CD14-positive monocyte (primary cell): Measurements from ENCODE around the gene PAAF1. TPM values are rescaled to one million over a fixed set of nuclear protein-coding genes. Genes with fewer than 3 reads are reported as not detected.
A peak's percentile ranks its signal among the peaks of the same experiment; 100 is the strongest.

Experiments
- DNase-seq, 3 donors: peaks; one replicate each; pipeline ENCODE4 v3.0.0-alpha.2; 2011 to 2022
- H2AFZ ChIP-seq: 2 replicates; pipeline ENCODE4 v1.6.0; 2012; ENCODE audit warnings: mild to moderate bottlenecking, low read depth, low read length, inconsistent platforms; ENCODE audit not compliant: insufficient read depth, poor library complexity, severe bottlenecking
- H3K27ac ChIP-seq, 2 donors: 1 replicate in 1 of 2; 2 replicates in 1 of 2; pipeline ENCODE4 v1.5.1; 2012 to 2013; ENCODE audit warnings: low read length in 2 of 2, control low read depth in 1 of 2, inconsistent platforms in 1 of 2, low read depth in 1 of 2, mild to moderate bottlenecking in 1 of 2
- H3K27me3 ChIP-seq, 2 donors: one replicate each; pipeline versions ENCODE4 v1.6.0 to v1.6.1; 2011 to 2013; ENCODE audit warnings: low read length in 2 of 2; ENCODE audit not compliant: control insufficient read depth in 2 of 2, insufficient read depth in 2 of 2
- H3K36me3 ChIP-seq, 2 donors: replicated peaks in 1 of 2; 1 replicate in 1 of 2; 2 replicates in 1 of 2; pipeline versions ENCODE4 v1.5.1 to v1.6.1; 2012 to 2013; ENCODE audit warnings: low read length in 2 of 2, control low read depth in 1 of 2, inconsistent platforms in 1 of 2, mild to moderate bottlenecking in 1 of 2; ENCODE audit not compliant: insufficient read depth in 2 of 2, control insufficient read depth in 1 of 2
- H3K4me1 ChIP-seq, 2 donors: 1 replicate in 1 of 2; 2 replicates in 1 of 2; pipeline versions ENCODE4 v1.5.1 to v1.6.1; 2012 to 2013; ENCODE audit warnings: low read length in 2 of 2, control low read depth in 1 of 2, inconsistent platforms in 1 of 2, mild to moderate bottlenecking in 1 of 2, moderate library complexity in 1 of 2; ENCODE audit not compliant: insufficient read depth in 2 of 2, control insufficient read depth in 1 of 2
- H3K4me2 ChIP-seq: replicated peaks from 2 replicates; pipeline ENCODE3; 2012; ENCODE audit warnings: low read length, moderate library complexity, mild to moderate bottlenecking; ENCODE audit not compliant: poor library complexity, severe bottlenecking; ENCODE audit errors: extremely low read depth
- H3K4me3 ChIP-seq, 3 experiments: fragments of 200-600 bp in 1 of 3; sonication (generic) in 1 of 3; replicated peaks in 1 of 3; 1 replicate in 2 of 3; 2 replicates in 1 of 3; pipeline ENCODE4 v1.5.1; 2011 to 2013; ENCODE audit warnings: low read length in 3 of 3, mild to moderate bottlenecking in 3 of 3, control low read depth in 2 of 3, low read depth in 2 of 3, inconsistent platforms in 1 of 3, moderate library complexity in 1 of 3
- H3K79me2 ChIP-seq: 2 replicates; pipeline ENCODE4 v1.6.0; 2012; ENCODE audit warnings: mild to moderate bottlenecking, control low read depth, inconsistent platforms, low read length, moderate library complexity; ENCODE audit not compliant: insufficient read depth
- H3K9ac ChIP-seq: 2 replicates; pipeline ENCODE4 v1.6.0; 2017; ENCODE audit warnings: low read length, mild to moderate bottlenecking; ENCODE audit not compliant: insufficient read depth, poor library complexity, severe bottlenecking
- H3K9me3 ChIP-seq, 2 donors: replicated peaks in 1 of 2; 1 replicate in 1 of 2; 2 replicates in 1 of 2; pipeline versions ENCODE4 v1.5.1 to v1.6.1; 2012 to 2013; ENCODE audit warnings: low read length in 2 of 2, control low read depth in 1 of 2; ENCODE audit not compliant: control insufficient read depth in 1 of 2, insufficient read depth in 1 of 2
- H4K20me1 ChIP-seq: 2 replicates; pipeline ENCODE4 v1.6.0; 2012; ENCODE audit warnings: mild to moderate bottlenecking, low read length, control low read depth, moderate library complexity; ENCODE audit not compliant: insufficient read depth
- H3K27ac Mint-ChIP-seq, 7 donors: one replicate each; pipeline ENCODE4 v1.8.0; 2020; ENCODE audit warnings: mild to moderate bottlenecking in 7 of 7, mixed read lengths in 7 of 7, moderate library complexity in 6 of 7, inconsistent platforms in 2 of 7
- H3K27me3 Mint-ChIP-seq, 3 donors: one replicate each; pipeline ENCODE4 v1.8.0; 2021 to 2022; ENCODE audit warnings: low read depth in 3 of 3, mild to moderate bottlenecking in 3 of 3, mixed read lengths in 3 of 3, moderate library complexity in 3 of 3, inconsistent platforms in 1 of 3
- H3K36me3 Mint-ChIP-seq, 2 donors: one replicate each; pipeline ENCODE4 v1.8.0; 2020; ENCODE audit warnings: mixed read lengths in 2 of 2, inconsistent platforms in 1 of 2, mild to moderate bottlenecking in 1 of 2
- H3K4me1 Mint-ChIP-seq: one replicate; pipeline ENCODE4 v1.8.0; 2020; ENCODE audit warnings: mild to moderate bottlenecking, mixed read lengths
- H3K4me3 Mint-ChIP-seq, 2 donors: one replicate each; pipeline ENCODE4 v1.8.0; 2020; ENCODE audit warnings: mild to moderate bottlenecking in 2 of 2, mixed read lengths in 2 of 2, moderate library complexity in 1 of 2
- H3K9me3 Mint-ChIP-seq, 7 donors: one replicate each; pipeline ENCODE4 v1.8.0; 2020 to 2022; ENCODE audit warnings: mixed read lengths in 7 of 7, mild to moderate bottlenecking in 6 of 7, moderate library complexity in 6 of 7, inconsistent platforms in 2 of 7
- CTCF ChIP-seq: fragments of 200-600 bp; IDR thresholded peaks from one replicate; pipeline ENCODE4 v1.8.0; 2022; ENCODE audit warnings: antibody characterized with exemption, mild to moderate bottlenecking
- WGBS: methylation state at CpG from one replicate; pipeline ENCODE4 v1.1.5; 2013; ENCODE audit warnings: missing lambda C conversion rate; ENCODE audit not compliant: insufficient coverage; 5-methylcytosine and 5-hydroxymethylcytosine counted together
- intact Hi-C, 2 donors: fragments of 100-400 bp; cut with micrococcal nuclease; formaldehyde crosslinking; loops; one replicate each; pipeline versions ENCODE4 v1.15.0 to v1.15.1; 2023
- polyA plus RNA-seq, 3 donors: library from polyadenylated mRNA; depleted of rRNA in 1 of 3; unstranded in 2 of 3; stranded (reverse) in 1 of 3; fragments of 300-500 nt in 2 of 3; fragments of >200 nt in 1 of 3; fragmentation: Illumina TruSeq in 2 of 3; gene quantifications; 1 replicate in 2 of 3; 2 replicates in 1 of 3; pipeline ENCODE4 v1.2.3, GENCODE V29; 2012 to 2021

PAAF1 gene
- polyA plus RNA-seq, 3 donors: 12.0 to 13.7 (median 12.9) TPM

GRCh38 chr11:73839123-73839457, 37.7 kb upstream of the PAAF1 start:
- no peak for TF ChIP-seq CTCF
- H3K36me3 Mint-ChIP-seq: peaks cover 38 to 41% of the 10 kb centered on the region in 2 donors
- no peaks in the 10 kb centered on the region for H3K27me3 Mint-ChIP-seq
- Histone ChIP-seq H3K9me3 (no peaks in the 10 kb centered on the region), H3K79me2 (no peaks in the 10 kb centered on the region), H3K4me1 (no peaks in the 10 kb centered on the region), H4K20me1 (no peaks in the 10 kb centered on the region), H3K4me2 (no peak overlapping the region), H3K4me3 (no peak overlapping the region), H3K27me3 (no peaks in the 10 kb centered on the region), H2AFZ (no peak overlapping the region), H3K27ac (no peak overlapping the region), H3K9ac (no peak overlapping the region), H3K36me3 (peaks cover 17 to 51% of the 10 kb centered on the region in 2 donors)
- H3K9me3 Mint-ChIP-seq: no peaks in the 10 kb centered on the region
- peak overlapping the region in 1 of 7 donors; percentile 36 for H3K27ac Mint-ChIP-seq
- DNase-seq: no peak
- no peak overlapping the region for H3K4me3 Mint-ChIP-seq
- H3K4me1 Mint-ChIP-seq: peaks cover 3% of the 10 kb centered on the region
- intact Hi-C loops: no loop called here

- no CpG with 5 or more reads among the region's 3 CpGs for WGBS
- Histone ChIP-seq H3K27ac (peak overlapping the region in 1 of 2 donors; percentile 0), H3K4me3 (no peak overlapping the region), H3K9me3 (no peaks in the 10 kb centered on the region), H3K4me1 (no peaks in the 10 kb centered on the region), H2AFZ (no peak overlapping the region), H3K79me2 (no peaks in the 10 kb centered on the region), H4K20me1 (no peaks in the 10 kb centered on the region), H3K27me3 (no peaks in the 10 kb centered on the region), H3K4me2 (no peak overlapping the region), H3K36me3 (peaks cover 2 to 40% of the 10 kb centered on the region in 2 donors), H3K9ac (no peak overlapping the region)
- Mint-ChIP-seq H3K36me3 (peaks cover 32 to 66% of the 10 kb centered on the region in 2 donors), H3K4me3 (no peak overlapping the region), H3K9me3 (peaks cover 0 to 7% (median 0%) of the 10 kb centered on the region in 7 donors), H3K27me3 (peaks cover 0 to 3% (median 0%) of the 10 kb centered on the region in 3 donors), H3K4me1 (peaks cover 11% of the 10 kb centered on the region), H3K27ac (peak overlapping the region in 1 of 7 donors; percentile 20)
- TF ChIP-seq CTCF: no peak
- intact Hi-C loops: no loop called here
- peak in 2 of 3 donors; percentile 6 to 29 for DNase-seq
Observed at GRCh38 chr11:73851046-73851764, 25.6 kb upstream of the PAAF1 start.
